ENCODE data around the gene LRRC18.

- TF ChIP-seq, protein P1, sequence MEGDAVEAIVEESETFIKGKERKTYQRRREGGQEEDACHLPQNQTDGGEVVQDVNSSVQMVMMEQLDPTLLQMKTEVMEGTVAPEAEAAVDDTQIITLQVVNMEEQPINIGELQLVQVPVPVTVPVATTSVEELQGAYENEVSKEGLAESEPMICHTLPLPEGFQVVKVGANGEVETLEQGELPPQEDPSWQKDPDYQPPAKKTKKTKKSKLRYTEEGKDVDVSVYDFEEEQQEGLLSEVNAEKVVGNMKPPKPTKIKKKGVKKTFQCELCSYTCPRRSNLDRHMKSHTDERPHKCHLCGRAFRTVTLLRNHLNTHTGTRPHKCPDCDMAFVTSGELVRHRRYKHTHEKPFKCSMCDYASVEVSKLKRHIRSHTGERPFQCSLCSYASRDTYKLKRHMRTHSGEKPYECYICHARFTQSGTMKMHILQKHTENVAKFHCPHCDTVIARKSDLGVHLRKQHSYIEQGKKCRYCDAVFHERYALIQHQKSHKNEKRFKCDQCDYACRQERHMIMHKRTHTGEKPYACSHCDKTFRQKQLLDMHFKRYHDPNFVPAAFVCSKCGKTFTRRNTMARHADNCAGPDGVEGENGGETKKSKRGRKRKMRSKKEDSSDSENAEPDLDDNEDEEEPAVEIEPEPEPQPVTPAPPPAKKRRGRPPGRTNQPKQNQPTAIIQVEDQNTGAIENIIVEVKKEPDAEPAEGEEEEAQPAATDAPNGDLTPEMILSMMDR (IDR thresholded peaks at IDR 0.05; ENCODE audit: low read depth, low read length, poor library complexity, severe bottlenecking) = no peak
- TF ChIP-seq EZH2phosphoT487 (IDR thresholded peaks at IDR 0.05; ENCODE audit: borderline replicate concordance, low read length) = no peak
Observed at GRCh38 chr10:48968036-48968435, 28.4 kb upstream of the LRRC18 start.

Data from DOHH2 (cell line).